DND-41 (cell line): ENCODE measurements around the gene NUP153.

Source experiments
- EZH2 ChIP-seq: IDR thresholded peaks from 3 replicates; pipeline ENCODE4 v1.6.1; 2012; ENCODE audit warnings: borderline replicate concordance, low read depth, mild to moderate bottlenecking, moderate library complexity, low read length, inconsistent platforms; ENCODE audit not compliant: severe bottlenecking
- TF ChIP-seq, protein P1 (sequence below): IDR thresholded peaks from 2 replicates; pipeline ENCODE4 v1.5.1; 2012; ENCODE audit warnings: borderline replicate concordance, low read length, moderate library complexity, mild to moderate bottlenecking; ENCODE audit not compliant: poor library complexity, severe bottlenecking; ENCODE audit errors: extremely low read depth

DNA sequence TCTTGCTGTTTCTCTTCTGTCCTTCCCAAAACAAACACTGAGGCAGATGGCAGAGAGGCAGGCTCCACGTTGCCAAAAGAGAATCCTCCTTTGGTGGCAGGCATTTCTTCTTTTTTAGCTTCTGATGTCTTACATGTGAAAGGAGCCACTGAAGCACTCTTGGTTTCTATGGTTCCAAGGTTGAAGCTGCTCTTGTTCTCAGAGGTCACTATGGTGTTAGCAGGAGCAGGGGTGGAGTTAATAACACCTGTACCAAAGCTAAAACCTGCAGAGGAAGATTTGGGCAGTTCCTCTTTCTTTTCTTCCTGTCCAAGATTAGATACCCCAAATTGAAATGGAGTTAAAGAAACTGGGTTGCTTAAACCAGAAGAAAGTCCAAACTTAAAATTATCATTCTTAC, 77.9 kb downstream of the NUP153 start:
- TF ChIP-seq, protein P1, sequence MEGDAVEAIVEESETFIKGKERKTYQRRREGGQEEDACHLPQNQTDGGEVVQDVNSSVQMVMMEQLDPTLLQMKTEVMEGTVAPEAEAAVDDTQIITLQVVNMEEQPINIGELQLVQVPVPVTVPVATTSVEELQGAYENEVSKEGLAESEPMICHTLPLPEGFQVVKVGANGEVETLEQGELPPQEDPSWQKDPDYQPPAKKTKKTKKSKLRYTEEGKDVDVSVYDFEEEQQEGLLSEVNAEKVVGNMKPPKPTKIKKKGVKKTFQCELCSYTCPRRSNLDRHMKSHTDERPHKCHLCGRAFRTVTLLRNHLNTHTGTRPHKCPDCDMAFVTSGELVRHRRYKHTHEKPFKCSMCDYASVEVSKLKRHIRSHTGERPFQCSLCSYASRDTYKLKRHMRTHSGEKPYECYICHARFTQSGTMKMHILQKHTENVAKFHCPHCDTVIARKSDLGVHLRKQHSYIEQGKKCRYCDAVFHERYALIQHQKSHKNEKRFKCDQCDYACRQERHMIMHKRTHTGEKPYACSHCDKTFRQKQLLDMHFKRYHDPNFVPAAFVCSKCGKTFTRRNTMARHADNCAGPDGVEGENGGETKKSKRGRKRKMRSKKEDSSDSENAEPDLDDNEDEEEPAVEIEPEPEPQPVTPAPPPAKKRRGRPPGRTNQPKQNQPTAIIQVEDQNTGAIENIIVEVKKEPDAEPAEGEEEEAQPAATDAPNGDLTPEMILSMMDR: no peak
- no peak for TF ChIP-seq EZH2
